KOPT-K1 (cell line): ENCODE data around the gene CROCC2.

Experiments used
- H3K27ac ChIP-seq: fragments of 200-600 bp; sonication (generic); 2 replicates; pipeline ENCODE4 v1.5.1; 2016; ENCODE audit warnings: antibody characterized with exemption, mild to moderate bottlenecking, low read depth, low read length; ENCODE audit not compliant: poor library complexity, severe bottlenecking
- H3K36me3 ChIP-seq: fragments of 200-600 bp; sonication (generic); 2 replicates; pipeline ENCODE4 v1.5.1; 2017; ENCODE audit warnings: antibody characterized with exemption, mild to moderate bottlenecking, low read length, moderate library complexity; ENCODE audit not compliant: insufficient read depth
- H3K9me3 ChIP-seq: fragments of 200-600 bp; sonication (generic); 2 replicates; pipeline ENCODE4 v1.5.1; 2017; ENCODE audit warnings: antibody characterized with exemption, low read length, mild to moderate bottlenecking; ENCODE audit not compliant: insufficient read depth, poor library complexity, severe bottlenecking

Gene CROCC2

GRCh38 chr2:241025639-241026038 lies 119.5 kb downstream of the CROCC2 start:
- H3K36me3 ChIP-seq: no peaks in the 10 kb centered on the region

GRCh38 chr2:241029599-241030332 lies 123.6 kb downstream of the CROCC2 start:
- Histone ChIP-seq H3K9me3 (peaks cover 21% of the 10 kb centered on the region), H3K36me3 (no peaks in the 10 kb centered on the region), H3K27ac (no peak overlapping the region)

More at GRCh38 chr2:241025639-241026038, 119.5 kb downstream of the CROCC2 start:
- Histone ChIP-seq H3K9me3 (peaks cover 27% of the 10 kb centered on the region), H3K27ac (no peak overlapping the region)

- H3K36me3 ChIP-seq: no peaks in the 10 kb centered on the region
- H3K9me3 ChIP-seq: peaks cover 17% of the 10 kb centered on the region
- no peak overlapping the region for H3K27ac ChIP-seq
Observed at GRCh38 chr2:241030333-241030680, 124.2 kb downstream of the CROCC2 start.

GRCh38 chr2:241030883-241031282 lies 124.7 kb downstream of the CROCC2 start:
- H3K36me3 ChIP-seq: no peaks in the 10 kb centered on the region

GRCh38 chr2:241031436-241032165 lies 125.5 kb downstream of the CROCC2 start:
- Histone ChIP-seq H3K27ac (no peak overlapping the region), H3K9me3 (peaks cover 5% of the 10 kb centered on the region), H3K36me3 (no peaks in the 10 kb centered on the region)

More at GRCh38 chr2:241030883-241031282, 124.7 kb downstream of the CROCC2 start:
- Histone ChIP-seq H3K9me3 (peaks cover 11% of the 10 kb centered on the region), H3K27ac (no peak overlapping the region)

GRCh38 chr2:241033336-241033987 lies 127.3 kb downstream of the CROCC2 start:
- no peak overlapping the region for H3K27ac ChIP-seq
- no peaks in the 10 kb centered on the region for H3K36me3 ChIP-seq
- H3K9me3 ChIP-seq: no peaks in the 10 kb centered on the region

- Histone ChIP-seq H3K9me3 (no peaks in the 10 kb centered on the region), H3K36me3 (no peaks in the 10 kb centered on the region), H3K27ac (no peak overlapping the region)
Observed at GRCh38 chr2:241033994-241034393, 127.9 kb downstream of the CROCC2 start.

- no peak overlapping the region for H3K27ac ChIP-seq
- H3K9me3 ChIP-seq: no peaks in the 10 kb centered on the region
- H3K36me3 ChIP-seq: no peaks in the 10 kb centered on the region
Observed at GRCh38 chr2:241034490-241035141, 128.5 kb downstream of the CROCC2 start.

GRCh38 chr2:241035142-241035817 lies 129.1 kb downstream of the CROCC2 start:
- no peak overlapping the region for H3K27ac ChIP-seq
- H3K9me3 ChIP-seq: no peaks in the 10 kb centered on the region
- no peaks in the 10 kb centered on the region for H3K36me3 ChIP-seq

GRCh38 chr2:241035818-241036396 lies 129.8 kb downstream of the CROCC2 start:
- H3K36me3 ChIP-seq: no peaks in the 10 kb centered on the region
- H3K27ac ChIP-seq: no peak overlapping the region

GRCh38 chr2:241036397-241036963 lies 130.3 kb downstream of the CROCC2 start:
- Histone ChIP-seq H3K9me3 (no peaks in the 10 kb centered on the region), H3K36me3 (no peaks in the 10 kb centered on the region), H3K27ac (no peak overlapping the region)

More at GRCh38 chr2:241035818-241036396, 129.8 kb downstream of the CROCC2 start:
- H3K9me3 ChIP-seq: no peaks in the 10 kb centered on the region

GRCh38 chr2:241036964-241037421 lies 130.9 kb downstream of the CROCC2 start:
- Histone ChIP-seq H3K27ac (no peak overlapping the region), H3K9me3 (no peaks in the 10 kb centered on the region), H3K36me3 (no peaks in the 10 kb centered on the region)

- no peak overlapping the region for H3K27ac ChIP-seq
- no peaks in the 10 kb centered on the region for H3K9me3 ChIP-seq
- no peaks in the 10 kb centered on the region for H3K36me3 ChIP-seq
Observed at GRCh38 chr2:241037498-241037897, 131.4 kb downstream of the CROCC2 start.
